GM21619 (cell line): ENCODE results near the gene CYBC1.
"Not testable (repeated sequence)": the region's sequence is repeated elsewhere in the genome, so short reads cannot be mapped to it uniquely, and the experiment has no call there.

ENCODE experiments used
- ATAC-seq: cut with Tn5 transposase; IDR thresholded peaks from one replicate; pipeline ENCODE4 v1.9.1; 2021; ENCODE audit not compliant: unreplicated experiment

The CYBC1 gene

DNA sequence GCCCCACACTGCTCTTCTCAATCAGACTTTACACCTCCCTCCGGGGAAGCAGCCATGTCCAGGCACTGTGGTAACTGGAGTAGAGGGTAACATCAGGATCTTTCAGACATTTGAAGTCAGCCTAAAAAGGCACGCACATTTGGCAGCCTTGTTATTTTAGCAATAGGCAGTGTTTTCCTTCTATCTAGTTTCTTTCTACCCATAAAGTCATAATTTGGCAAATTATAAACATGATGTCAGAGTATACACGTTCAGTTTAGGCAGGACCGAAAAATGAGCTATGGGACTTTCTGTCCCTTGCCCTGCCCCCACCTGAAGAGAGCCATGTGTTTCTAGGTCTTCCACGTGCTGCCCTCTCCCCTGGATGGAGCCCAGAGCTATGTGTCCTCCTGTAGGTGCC lies 29.1 kb upstream of the CYBC1 start:
- no peak for ATAC-seq

DNA sequence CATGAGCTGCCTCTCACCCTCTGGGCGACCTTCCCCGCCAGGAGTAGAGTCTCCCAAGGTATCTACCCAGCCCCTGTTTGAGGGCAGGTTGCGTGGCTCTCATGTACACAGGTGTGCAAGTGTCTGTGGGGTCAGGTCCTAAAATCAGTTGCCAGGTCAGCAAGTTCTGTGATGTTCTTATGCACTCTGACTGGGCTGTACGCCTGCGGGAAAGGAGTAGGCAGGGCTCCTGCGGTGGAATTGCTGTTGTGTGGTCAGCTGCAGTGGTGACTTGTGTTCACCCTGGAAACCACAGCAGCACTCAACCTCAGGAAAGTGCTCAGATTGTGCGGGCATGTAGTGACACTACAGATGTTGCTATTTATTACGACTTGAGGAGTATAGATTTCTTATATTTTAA lies 27.4 kb upstream of the CYBC1 start:
- ATAC-seq, result no peak

DNA sequence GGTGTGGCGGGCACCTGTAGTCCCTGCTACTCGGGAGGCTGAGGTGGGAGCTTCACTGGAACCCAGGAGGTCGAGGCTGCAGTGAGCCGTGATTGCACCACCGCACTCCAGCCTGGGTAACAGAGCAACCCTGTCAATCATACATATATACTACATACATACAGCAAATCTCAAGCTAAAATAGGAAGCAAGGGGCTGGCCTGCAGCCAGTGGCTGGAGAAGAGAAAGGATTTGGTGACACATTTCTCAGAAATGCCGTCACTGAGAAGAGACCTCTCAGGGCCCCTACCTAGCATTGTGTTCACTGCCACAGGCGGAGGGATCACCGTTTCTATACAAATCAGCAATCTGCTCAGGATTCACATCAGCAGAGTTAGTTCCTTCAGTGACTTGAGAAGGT lies 24.9 kb upstream of the CYBC1 start:
- no peak for ATAC-seq

DNA sequence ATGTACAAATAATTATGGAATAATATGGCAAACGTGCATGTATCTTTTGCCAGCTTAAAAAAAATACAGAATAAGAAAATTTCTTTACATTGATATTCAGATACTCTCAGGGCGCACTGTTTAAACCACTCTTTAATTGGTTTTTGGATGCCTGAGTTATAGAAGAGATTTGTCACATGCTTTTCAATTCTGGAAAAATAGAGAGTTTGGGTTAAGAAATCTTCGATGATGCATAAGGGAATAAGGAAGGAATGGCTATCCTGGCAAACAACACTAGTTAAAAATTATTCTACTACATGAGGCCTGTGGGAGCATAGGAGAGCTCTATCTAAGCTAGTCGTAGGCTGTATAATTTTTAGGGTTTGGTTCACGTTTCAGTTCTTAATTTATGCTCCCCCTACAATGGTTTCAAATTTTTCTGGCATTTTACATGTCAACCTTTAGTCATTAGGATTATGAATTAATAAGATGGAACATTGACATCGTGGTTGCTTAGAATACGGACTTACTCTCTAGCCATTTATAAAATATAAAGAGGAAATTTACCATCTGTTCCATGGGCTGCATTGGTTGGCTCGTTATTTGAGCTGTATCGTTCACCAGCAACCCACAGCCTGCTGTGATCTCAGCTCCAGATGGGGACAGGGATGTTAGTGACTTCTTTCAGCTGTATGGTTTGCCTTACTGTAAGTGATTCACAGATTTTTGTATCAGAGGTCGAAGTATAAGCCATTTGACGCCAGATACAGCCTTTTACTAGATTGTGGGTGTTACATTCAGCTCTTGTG lies 23.9 kb upstream of the CYBC1 start:
- ATAC-seq, result no peak

DNA sequence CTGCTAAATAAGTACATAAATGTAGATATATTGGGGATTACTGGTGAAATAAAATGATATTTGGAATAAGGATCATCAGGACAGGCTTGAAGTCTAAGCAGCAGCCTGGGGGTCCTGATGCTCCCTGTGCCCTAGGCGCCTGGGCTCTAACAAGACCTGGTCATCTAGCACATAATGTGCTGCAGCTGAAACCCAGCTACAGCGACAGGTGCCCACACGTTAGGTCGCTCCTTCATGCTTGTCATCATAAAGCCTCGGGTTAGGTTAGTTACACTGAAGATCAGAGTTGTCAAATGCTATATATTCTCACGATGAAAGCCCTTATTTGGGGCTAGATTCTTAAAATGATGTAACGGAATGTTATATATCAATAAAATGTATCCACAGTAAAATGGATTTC lies 19.5 kb upstream of the CYBC1 start:
- ATAC-seq, result no peak

DNA sequence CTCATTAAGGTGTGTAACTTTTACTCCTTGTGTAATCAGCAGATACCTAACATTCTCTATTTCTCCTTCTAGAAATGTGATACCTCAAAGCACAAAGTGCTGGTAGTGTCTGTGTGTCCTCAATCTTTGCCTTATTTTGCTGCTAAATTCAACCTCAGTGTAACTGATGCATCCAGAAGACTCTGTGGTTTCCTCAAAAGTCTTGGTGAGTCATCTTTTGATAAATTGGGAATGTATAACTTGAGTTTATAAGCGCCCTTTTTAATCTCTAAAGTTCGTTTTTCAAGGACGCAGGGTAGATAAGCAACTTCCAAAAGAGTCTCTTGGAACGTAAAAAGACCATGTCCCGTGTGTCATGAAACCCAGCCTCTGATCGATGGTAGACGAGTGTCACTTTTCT lies 18.1 kb upstream of the CYBC1 start:
- no peak for ATAC-seq

DNA sequence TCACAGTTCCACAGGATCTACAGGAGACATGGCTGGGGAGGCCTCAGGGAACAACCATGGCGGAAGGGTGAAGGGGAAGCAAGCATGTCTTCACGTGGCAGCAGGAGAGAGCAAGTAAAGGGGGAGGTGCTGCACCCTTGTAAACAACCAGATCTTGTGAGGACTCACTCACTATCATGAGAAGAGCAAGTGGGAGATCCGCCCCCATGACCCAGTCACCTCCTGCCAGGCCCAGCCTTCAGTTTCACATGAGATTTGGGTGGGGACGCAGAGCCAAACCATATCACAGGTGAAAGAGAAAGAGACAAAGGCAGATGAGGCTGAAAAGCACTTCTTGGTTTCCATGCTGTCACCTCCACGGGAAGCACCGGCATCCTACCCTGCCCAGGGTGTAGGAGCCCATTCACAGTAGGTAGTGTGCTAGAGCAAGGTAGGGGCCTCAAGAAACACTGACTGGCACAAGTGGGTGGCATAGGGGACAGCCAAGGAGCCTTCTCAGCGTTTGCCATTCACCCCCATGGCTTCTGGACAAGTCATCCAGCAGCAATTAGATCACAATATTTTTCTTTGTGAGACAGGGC lies 14.6 kb upstream of the CYBC1 start:
- ATAC-seq, result no peak

DNA sequence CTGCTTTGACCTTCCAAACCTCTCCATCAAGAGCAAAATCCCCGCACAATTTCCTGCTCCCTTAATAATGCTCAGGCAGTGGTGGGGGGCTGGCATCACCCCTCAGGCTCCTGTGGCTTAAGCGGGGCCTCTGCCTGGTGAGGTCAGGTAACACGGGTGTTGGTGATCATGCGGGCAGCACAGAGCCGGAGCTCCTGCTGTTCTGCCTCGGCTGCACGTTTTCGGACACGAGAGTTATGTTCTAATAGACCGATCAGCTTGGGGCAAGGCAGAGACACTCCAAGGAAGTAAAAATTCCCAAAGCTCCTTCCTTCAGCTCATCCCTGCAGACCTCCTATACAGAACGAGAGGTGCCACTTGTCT lies 14.0 kb upstream of the CYBC1 start:
- ATAC-seq, result no peak

DNA sequence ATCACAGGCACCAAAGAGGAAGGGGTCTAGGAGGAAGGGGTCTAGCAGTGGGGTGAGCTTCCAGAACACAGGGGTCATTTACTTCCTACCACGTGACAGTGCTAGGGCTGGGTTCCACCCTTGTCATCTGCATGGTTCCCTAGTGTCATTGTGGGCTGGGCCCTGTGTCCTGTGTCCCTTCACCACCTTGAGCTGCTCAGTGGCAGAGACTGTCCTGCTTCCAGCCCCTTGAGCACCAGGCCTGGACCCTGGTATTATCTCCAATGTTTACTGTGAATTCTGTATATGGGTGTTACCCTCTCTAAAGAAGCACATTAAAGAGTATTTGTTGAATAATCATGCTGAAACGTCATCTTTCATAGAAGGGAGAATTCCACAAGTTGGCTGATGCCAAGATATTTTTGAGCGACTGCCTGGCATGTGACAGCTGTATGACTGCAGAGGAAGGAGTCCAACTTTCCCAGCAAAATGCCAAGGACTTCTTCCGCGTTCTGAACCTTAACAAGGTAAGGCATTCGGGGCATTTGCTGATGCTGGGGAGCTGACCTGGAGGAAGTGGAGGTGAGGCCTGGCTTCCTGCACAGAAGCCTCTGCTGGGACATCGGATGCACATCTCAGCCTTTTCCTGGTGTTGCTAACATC lies 13.5 kb upstream of the CYBC1 start:
- ATAC-seq, result no peak

DNA sequence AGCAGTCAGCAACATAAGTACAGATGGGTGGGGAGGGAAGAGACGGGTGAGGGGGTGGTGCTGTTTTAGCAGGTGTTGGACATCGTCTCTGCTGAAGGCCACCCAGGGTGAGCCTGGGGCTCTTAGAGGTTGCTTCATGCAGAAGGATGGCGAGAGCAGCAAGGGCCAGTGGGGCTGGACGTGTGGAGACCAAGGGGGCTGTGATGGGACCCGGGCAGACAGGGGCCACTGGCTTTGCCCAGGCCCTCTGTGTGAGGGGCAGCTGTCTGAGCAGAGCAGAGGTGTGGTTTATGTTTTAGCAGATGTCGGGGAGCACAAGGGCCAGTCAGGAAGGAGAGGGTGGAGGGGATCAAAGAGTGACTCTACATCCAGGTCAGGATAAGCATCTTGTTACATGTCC lies 12.8 kb upstream of the CYBC1 start:
- no peak for ATAC-seq

DNA sequence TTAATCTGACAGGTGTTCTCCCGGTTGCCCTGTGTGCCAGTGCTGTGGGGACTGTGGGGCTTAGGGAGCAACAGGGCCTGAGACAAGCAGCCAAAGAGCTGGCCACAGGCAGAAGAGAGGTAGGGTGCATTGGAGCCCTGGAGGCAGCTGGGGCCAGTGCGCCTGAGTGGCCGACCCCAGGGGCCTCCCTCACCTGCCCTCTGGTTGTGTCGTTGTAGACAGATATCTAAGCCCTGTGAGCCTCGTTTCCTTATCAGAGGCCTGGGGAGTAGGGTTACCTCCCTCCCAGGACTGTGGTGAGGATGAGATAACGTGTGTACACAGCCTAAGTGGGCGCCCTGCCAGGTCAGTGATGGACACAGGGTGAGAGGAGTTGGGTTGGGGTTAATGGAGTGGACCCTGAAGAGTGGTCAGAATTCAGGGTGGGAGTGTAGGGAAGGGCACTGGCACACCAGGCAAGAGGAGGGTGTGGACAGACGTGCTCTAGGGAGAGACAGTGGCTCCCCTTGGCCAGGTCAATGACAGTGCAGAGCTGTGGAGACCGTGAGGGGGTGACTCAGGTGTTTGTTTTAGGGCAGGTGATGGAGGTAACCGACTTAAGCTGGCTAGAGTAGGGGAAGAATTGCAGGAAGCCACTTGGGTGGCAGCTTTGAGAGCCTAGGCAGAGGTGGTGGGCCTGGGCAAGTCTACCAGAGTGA lies 11.4 kb upstream of the CYBC1 start:
- no peak for ATAC-seq

DNA sequence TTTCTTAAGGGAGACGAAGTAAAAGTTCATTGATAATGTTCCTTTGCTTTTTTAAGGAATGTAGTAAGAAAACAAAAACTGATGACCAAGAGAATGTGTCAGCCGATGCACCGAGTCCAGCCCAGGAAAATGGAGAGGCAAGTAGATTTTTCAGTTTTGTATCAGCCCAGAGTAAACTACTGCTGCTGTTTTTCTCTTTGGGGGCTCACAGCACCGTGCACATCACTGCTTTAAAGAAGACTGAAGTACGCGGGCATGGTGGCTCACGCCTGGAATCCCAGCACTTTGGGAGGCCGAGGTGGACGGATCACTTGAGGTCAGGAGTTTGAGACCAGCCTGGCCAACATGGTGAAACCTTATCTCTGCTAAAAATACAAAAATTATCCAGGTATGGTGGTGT lies 9.4 kb upstream of the CYBC1 start:
- not testable (repeated sequence) for ATAC-seq

DNA sequence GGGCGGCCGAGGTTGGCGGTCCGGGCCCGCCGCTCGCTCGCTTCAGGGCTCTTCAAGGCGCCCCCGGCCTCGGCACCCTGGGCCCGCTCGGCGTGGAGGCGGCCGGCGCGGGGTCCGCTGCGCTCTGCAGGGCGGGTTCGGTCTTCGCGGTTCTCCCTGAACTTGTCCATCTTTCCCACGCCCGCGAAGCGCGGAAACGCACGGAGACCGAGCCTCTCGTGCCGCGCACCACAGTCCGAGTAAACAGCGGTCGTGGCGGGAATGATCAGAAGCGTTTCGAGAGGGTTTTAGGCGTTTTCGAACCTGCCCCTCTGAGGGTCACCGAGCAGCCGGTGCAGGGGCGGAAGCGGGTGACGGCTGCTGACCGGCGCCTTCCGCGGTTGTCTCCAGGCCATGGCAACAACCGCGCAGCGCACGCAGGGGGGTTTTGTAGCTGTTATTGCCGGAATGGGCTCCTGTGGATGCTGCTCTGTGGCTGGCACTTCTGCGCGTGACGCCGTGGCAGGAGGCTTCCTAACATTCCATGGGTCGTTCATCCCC lies 8.4 kb upstream of the CYBC1 start:
- ATAC-seq, result peak; percentile 7

DNA sequence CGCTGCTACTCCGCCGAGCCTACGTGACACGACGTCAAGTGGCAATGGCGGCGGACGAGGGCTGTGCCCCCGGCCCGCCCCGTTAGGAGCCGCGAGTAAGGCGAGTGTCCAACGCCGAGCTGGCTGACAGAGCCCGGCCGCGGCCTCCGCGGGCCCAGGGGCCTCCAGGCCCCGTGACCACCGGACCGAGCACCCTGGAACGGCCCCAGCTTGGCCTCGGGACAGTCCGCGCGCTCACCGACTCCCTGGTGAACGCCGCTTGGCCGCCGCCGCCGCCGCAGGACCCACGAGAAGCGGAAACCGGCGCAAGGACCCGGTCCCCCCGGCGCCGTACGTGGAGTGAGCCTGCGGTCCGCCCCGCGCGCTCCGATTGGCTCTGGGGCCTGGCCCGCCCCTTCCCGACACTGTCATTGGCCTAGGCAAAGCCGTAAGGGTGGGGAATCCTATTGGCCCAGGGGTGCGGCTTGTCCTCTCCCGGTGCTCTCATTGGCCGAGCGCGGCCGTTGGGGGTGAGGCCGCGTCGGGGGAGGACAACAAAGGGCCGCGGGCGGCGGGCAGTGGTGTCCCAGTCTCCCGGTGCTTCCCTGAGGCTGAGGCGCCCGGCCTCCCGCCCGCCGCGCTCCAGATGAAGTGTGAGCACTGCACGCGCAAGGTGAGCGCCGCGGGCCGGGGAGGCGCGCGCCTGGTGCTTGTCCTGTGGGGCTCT lies 7.8 kb upstream of the CYBC1 start, which contains the start of gene NARF:
TSS of gene NARF (plus strand) at position 563 of the 706 bp plus-strand sequence. CDS start at position 626, 63 bp downstream.
- ATAC-seq, result peak; percentile 89

DNA sequence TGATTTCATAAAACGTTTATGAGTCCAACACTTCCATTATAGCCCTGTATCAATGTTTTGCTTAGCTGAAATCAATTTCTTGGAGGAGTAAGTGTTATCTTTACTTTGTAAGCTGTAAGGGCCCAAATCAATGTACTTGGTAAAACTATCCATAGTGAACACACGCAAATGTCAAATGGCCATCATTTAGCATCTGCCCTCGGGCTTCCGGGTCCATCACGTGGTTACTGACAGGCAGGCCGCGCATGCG lies 7.3 kb upstream of the CYBC1 start:
- no peak for ATAC-seq

DNA sequence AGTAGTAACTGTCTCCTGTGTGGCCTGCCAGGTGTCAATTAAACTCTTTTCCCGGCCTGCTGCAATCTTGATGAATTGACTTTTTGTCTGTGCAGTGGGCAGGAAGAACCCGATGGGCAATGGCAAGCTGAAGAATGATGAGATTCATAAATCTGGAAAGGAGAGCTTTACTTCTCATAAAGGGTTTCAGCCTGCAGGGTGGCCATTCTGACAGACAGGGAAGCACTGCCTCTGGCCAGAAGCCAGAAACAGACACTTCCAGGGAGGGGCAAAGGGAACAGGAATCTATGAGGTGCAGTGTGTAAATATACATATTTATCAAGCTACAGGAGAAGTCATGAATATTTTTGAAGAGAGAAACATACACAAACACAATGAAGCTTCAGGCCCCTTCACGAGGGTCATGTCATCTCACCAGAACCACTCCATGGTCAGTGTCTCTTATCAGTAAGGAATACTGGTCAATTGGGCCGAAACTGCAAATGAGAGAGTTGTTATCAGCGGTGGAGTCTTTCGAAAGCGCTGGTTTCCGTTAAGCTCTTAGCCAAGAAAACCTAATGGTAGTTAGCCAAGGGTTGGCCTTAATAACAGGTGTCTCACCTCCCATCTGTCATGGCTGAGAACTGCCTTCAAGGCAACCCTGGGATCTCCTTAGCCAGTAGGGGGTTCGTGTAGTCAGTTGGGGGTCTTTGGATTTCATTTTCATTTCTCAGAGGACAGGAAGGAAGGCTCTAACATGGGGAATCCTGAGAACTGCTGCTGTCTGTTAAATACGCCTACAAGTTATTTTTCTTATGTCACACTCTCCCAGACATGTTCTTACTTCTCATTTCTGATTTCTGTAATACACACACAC lies 6.7 kb upstream of the CYBC1 start:
- ATAC-seq, result no peak

DNA sequence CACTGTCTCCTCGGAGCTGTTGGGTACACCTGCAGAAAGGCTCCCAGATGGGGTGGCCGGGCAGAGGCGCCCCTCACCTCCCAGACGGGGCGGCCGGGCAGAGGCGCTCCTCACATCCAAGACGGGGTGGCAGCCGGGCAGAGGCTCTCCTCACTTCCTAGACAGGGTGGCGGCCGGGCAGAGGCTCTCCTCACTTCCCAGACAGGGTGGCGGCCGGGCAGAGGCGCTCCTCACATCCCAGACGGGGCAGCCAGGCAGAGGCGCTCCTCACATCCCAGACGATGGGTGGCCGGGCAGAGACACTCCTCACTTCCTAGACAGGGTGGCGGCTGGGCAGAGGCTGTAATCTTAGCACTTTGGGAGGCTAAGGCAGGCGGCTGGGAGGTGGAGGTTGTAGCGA lies 3.2 kb upstream of the CYBC1 start:
- ATAC-seq, result not testable (repeated sequence)

DNA sequence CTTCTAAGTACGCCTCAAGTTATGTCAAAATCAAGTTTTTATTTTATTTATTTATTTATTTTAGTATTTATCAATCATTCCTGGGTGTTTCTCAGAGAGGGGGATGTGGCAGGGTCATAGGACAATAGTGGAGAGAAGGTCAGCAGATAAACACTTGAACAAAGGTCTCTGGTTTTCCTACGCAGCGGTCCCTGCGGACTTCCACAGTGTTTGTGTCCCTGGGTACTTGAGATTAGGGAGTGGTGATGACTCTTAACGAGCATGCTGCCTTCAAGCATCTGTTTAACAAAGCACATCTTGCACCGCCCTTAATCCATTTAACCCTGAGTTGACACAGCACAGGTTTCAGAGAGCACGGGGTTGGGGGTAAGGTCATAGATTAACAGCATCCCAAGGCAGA lies 2.6 kb upstream of the CYBC1 start:
- not testable (repeated sequence) for ATAC-seq

DNA sequence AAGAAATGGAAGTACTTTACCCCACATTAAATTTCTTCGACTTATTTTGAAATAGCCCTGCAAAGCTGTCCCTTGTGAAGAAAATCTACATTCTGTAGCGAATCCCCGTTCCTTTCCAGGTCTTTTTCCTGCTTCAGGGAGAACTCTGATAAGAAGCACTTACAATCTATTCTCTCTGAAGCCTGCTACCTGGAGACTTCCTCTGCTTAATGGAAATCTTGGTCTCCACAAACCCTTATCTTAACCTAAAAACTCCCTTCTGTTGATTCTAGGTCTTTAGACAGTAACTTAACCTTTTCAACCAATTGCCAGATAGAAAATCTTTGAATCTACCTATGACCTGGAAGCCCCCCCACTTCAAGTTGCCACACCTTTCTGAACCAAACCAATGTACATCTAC lies 1.6 kb upstream of the CYBC1 start:
- ATAC-seq, result no peak

DNA sequence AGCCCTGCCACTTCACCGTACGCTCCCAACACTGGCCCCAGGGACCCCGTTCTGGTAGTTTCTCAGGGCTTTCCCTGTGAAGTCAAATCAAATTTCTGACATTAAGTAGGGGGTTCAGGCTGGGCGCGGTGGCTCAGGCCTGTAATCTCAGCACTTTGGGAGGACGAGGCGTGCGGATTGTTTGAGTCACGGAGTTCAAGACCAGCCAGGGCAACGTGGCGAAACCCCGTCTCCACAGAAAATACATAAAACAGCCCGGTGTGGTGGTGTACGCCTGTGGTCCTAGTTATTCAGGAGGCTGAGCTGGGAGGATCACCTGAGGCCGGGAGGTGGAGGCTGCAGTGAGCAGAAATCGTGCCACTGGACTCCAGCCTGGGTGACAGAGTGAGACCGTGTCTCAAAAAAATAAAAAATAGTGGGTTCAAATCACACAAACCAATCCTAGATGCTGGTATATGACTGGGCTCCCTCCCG lies 632 bp downstream of the CYBC1 start:
- ATAC-seq, result no peak
